GM19193 (cell line): ENCODE measurements around the gene ENTPD2.

Source experiments
- POLR2A ChIP-seq: IDR thresholded peaks from 4 replicates; pipeline ENCODE4 v1.6.1; 2011; ENCODE audit not compliant: insufficient read depth, insufficient read length; ENCODE audit errors: extremely low read depth

The ENTPD2 gene

DNA sequence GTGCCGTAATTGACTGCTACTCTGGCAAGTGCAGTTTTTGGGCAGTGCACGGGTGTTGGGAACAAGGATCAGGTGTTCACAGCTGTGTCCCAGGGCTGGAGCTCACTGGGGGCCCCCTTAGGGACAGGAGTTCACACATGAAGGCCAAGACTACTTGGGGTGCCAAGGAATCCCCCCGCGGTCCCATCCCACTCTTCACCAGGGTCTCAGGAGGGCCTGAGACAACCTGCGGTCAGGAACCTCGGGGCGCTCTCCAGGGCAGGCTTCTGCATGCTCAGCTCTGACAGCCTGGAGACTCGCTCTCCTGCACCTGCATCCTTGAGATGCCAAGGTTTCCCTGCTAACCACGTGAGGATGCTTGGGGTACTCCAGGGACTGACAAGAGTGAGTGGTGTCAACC, 30.7 kb upstream of the ENTPD2 start:
- TF ChIP-seq POLR2A: no peak

DNA sequence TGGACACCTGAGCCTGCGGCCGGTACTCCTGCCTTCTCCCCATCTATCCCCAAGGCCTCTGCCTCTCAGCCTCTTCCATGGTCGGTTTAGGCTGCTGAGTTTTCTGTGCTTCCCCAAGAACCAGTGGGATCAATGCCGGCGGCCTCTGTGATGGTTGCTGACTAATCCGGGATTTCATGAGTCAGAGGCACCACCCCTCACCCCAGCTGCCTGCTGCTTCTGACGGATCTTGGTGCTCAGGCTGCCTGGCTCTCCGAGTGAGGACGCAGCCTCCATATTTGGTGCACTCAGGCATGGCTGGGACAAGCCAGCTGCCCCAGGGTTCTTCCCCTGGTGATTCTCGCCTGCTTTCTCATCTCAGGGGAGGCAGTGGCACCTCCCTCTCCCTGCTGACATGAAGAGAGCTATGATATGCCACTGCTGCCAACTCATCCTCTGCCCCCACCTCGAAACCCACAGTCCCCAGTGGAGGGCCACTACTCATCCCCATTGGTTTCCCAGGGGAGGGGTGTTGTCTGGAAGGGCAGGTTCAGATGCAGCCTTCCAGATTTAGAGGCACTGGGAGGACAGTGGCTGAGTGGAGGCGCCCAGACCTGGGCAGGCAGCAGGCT, 29.6 kb upstream of the ENTPD2 start:
- no peak for TF ChIP-seq POLR2A

DNA sequence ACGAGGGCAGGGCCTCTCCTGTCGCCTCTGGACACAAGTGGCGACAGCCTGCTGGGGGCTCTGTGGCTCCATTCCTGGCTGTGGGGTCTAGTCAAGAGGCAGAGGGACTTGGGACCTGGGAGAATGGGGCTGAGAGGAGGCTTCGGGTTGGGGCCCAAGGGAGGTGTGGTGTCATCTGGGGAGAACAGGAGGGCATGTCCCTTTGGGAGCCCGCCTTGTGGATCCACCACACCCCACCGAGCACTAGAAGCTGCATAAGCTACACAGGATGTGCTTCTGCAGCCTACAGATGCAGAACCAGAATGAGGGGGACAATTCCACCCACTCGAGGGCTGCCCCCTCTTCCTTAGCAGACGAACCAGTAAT, 29.0 kb upstream of the ENTPD2 start:
- no peak for TF ChIP-seq POLR2A

DNA sequence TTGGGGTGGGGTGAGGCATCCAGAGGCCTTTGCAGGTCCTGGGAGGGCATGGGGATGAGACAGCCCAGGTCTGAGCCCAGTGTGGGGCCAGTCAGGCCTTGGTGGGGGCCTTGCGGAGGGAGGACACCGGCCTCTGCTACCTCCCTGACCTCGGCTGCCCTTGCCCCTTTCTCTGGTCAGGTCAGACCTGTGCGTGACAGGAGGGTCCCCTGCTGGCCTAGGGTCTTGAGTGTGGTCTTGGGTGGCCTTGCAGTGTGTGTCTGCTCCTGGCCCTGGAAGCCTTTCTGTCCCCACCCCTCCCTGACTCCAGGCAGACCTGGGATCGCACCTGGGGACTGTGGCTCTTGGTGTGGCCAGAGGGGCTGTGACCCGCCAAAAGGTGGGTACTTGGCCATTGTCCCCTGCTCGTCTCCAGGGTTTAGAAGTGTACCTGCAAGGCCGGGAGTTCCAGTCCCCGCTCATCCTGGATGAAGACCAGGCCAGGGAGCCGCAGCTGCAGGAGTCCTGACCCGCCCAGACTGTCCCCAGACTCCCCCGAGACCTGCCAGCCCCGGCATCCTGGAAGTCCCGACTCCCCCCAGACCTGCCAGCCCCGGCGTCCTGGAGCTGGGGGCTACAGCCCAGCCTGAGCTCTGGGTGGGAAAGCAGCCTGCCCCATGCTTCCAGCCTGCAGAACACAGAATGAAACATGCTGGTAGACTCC, 28.5 kb upstream of the ENTPD2 start:
- TF ChIP-seq POLR2A: no peak

DNA sequence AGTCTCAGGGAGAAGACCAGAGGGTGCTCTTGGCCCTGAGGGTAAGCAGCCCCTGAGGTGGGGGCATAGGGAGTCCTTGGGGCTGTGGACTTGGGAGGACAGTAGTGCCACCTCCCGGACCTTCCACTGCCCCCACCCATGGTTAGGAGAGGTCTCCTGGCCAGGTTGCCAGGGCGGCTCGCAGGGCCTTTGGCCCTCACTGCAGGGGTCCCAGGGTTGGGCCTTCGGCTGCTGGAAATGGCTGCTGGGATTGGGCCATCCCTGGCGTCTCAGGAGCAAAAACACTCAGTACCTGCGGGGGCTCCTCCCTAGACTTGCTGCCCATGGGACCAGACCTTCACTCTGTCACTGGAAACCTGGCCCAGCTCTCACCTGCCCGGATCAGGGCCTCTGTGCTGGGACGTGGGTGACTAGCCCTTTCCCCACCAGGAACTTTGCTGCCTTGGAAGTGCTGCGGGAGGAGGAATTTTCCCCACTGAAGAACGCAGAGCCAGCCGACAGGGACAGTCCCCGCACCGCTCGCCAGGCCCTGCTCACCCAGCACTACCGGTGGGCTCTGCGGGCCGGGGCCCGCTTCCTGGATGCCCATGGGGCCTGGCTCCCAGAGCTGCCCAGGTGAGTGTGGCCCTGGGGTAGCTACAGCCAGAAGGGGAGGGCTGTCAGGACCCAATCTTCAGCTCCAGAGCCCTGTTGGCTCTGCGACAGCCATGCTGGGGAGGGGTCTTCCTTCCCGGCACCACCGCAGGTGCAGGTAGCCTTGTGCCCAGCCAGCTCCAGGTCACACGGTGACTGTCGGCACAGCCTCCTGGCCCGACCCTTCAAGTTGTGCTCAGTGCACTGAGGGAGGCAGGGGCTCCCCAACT, 26.6 kb upstream of the ENTPD2 start:
- no peak for TF ChIP-seq POLR2A

DNA sequence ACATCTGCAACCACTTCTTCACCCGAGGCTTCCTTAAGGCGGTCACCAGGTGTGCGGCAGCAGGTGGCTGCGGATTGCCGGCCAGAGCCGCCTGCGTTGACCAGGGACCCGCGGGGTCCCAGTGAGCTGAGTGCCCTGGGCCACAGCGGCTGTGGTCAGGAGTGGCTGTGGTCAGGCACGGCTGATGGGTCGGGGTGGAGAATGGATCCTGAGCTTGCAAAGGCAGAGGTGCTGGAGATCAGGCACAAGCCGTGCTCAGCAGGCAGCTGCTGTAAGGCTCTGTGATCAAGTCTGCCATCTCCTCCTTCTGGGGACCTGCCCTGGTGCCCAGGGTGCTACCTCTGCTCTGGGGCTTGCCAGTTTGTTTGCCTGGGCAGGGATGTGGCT, 25.5 kb upstream of the ENTPD2 start:
- no peak for TF ChIP-seq POLR2A

DNA sequence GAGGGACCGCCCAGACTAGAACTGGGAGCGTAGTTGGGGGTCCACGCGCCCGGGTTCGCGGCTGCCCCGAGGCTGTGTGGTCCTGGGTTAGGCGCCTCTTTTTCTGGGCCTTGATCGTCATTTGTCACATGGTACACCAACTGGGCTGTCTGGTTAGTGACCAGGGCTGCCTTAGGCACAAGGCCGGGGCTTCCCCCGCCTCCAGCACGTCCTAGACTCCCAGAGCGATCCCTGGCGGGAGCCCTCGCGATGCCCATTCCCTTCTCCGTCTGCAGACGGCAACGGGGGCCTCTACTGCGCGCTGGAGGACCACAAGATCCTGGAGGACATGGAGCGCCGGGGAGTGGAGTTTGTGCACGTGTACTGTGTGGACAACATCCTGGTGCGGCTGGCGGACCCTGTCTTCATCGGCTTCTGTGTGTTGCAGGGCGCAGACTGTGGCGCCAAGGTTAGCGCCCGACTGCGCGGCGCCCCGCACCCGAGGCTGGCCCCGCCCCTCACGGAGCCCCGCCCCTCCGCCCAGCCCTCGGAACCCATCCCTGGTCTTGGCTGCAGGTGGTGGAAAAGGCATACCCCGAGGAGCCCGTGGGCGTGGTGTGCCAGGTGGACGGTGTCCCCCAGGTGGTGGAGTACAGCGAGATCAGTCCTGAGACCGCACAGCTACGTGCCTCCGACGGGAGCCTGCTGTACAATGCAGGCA, 25.0 kb upstream of the ENTPD2 start:
- no peak for TF ChIP-seq POLR2A

DNA sequence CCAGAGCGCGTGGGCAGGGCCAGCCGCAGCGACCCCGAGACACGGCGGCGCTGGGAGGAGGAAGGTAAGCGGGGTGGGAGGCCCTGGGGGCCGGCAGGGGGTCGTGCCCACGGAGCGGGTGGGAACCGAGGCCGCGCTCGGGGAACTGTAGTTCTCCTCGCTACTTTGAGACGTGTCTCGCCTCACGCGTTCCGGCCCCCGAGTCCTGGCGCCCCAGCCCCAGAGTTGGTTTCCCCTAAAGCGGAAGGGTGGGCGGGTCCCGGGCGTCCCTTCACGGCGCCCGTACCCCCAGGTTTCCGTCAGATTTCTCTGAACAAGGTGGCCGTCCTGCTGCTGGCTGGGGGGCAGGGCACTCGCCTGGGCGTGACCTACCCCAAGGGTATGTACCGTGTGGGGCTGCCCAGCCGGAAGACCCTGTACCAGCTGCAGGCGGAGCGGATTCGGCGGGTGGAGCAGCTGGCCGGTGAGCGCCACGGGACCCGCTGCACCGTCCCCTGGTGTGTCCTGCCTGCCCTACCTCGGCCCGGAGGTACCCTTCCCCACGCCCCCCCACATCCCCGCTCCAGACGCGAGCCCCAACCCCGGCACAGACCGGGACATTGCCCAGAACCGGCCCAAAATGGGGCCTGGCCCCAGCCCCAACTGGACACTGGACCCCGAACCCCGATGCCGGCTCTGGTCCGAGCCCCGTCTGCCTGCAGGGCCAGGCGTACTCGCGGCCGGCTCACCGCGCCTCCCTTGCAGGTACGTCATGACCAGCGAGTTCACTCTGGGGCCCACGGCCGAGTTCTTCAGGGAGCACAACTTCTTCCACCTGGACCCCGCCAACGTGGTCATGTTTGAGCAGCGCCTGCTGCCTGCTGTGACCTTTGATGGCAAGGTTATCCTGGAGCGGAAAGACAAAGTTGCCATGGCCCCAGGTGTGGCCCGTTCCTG, 24.2 kb upstream of the ENTPD2 start:
- no peak for TF ChIP-seq POLR2A

DNA sequence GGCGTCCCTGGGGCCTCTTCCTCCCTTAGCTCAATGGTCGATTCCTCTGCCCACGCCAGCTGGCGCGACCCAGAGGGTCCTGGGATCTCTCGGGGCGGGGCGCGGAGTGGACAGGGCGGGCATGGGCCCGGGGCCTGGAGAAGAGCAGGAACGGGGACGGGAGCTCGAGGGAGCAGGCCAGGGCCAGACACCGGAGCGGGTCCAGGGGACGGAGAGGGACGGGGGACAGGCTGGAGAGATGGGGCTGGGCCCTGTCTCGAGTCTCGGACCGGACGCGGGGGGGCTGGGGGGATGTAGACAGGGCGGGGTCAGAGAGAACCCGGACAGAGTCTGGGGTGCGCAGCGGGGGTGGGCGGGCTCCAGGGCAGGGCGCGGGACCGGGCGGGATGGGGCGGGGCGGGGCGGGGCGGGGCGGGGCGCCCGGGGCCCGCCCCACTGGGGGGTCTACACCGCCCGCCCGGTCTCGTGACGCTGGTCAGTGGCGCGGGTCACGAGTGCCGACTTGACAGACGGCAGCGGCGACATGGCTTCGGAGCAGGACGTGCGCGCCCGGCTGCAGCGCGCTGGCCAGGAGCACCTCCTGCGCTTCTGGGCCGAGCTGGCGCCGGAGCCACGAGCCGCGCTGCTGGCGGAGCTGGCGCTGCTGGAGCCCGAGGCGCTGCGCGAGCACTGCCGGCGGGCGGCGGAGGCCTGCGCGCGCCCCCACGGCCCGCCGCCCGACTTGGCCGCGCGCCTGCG, 23.3 kb upstream of the ENTPD2 start, which contains the start of gene UAP1L1:
TSS of gene UAP1L1 (plus strand) at position 508 of the 738 bp plus-strand sequence. CDS start at position 524, 16 bp downstream.
- TF ChIP-seq POLR2A: peak; percentile 56

DNA sequence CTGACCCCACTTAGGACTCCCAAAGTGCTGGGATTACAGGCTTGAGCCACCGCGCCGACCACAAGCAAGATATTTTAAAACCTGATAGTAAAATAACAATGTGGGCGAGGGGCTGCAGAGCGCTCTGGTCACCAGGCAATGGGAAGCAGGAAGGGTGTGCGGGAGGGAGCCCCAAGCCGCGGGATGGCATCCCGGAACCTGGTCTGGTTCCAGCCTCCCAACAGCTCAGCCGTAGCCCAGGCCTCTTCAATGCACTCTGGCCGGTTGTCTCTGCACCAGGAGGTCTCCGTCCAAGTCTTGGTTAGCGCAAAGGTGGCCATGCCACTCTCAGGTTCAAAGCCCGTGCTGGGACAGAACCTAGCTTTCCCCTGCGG, 22.8 kb upstream of the ENTPD2 start:
- no peak for TF ChIP-seq POLR2A

DNA sequence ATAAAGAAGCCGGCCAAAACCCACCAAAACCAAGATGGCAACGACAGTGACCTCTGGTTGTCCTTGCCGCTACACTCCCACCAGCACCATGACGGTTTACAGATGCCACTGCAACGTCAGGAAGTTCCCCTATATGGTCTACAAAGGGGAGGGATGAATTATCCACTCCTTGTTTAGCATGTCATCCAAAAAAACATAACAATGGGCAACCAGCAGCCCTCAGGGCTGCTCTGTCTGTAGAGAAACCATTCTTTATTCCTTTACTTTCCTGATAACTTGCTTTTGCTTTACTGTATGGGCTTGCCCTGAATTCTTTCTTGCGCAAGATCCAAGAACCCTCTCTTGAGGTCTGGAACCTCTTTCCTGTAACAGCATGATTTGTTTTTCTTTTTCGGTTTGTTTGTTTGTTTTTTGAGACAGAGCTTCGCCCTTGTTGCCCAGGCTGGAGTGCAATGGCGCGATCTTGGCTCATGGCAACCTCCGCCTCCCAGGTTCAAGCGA, 21.5 kb upstream of the ENTPD2 start:
- no peak for TF ChIP-seq POLR2A

DNA sequence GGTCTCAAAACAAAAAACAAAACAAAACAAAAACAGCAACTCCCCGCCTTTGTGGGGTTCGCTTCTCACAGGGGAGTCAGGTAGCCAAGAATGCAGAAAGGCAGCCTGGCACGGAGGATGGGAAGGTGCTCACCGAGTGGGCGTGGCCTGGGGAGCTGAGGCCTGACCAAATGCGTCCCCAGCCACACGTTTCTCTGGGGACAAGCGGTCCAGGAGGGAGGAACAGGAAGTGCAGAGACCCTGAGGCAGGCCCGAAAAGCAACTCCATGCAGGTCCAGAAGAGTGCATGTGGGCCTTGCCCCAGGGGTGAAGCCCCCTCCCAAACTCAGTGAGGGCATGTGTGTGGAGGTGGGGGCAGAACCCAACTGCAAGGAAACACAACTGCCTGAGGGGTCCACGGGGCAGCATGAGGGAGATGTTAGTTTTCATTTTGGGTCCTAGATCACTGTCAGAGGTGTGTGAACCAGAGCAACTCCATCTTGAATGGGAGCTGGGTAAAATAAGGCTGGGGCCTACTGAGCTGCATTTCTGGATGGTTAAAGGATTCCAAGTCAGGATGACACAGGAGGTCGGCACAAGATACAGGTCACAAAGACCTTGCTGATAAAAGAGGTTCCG, 20.9 kb upstream of the ENTPD2 start:
- no peak for TF ChIP-seq POLR2A

DNA sequence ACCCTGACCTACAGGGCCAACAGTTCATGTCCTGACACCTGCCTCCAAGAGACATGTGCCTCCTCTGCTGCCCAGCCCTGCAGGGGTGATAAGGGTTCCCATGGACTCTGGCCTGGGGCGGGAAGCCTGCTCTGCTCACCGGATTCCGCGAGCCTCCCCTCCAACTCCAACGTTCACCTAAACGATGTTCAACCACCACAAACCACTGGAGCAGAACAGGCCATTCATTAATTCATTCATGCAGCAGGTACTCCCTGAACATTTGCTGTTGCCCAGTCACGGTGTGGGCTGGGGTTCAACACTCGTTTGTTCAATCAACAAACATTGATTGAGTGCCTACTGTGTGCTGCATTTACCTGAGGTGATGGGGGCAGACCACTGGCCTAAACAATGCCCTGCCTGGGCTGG, 20.1 kb upstream of the ENTPD2 start:
- no peak for TF ChIP-seq POLR2A
